Measurements from ENCODE around the gene CYP4F22. TPM values are rescaled to one million over a fixed set of nuclear protein-coding genes. Genes with fewer than 3 reads are reported as not detected.

CYP4F22 gene
- total RNA-seq (not detected), polyA plus RNA-seq (ENCODE audit: insufficient read length in 2 of 2) (under 1 TPM in 1 of 2 donors, not detected in 1; 0.06 TPM)
- long read RNA-seq, donor 1: 0 reads
- long read RNA-seq, donor 2: 0 reads
- long read RNA-seq, donor 3: 0 reads
- long read RNA-seq, donor 4: 0 reads

DNA sequence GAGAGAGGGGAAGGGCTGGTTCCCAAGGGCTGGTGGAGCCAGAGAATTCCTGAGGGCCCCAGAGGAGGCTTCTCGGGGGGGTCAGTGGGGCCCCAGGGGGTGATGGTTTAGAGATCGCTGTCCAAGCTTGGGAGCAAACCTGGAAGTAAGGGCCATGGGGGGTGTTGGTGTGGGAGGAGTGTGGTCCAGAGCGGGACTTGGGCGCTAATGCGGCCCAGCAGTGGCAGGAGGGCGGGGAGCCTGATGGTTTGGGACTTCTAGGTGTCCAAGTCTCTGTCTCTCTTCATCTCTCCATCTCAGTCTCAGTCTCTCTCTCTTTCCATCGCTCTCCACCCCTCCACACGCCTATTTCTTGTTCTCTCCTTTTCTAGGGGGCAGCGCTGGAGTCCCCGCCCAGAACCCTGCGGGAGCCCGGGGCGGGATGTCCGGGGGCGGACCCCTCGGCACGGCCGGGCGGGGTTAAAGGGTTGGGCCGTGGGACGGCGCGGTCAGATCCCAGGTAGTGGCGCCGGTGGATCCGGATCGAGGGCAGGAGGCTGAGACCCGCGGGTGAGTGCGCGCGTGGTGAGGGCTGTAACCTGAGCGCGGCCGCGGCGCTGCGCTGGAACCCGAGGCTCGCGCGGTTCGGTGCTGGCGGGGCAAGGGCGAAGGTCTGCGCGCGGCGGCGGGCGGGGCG, at the start of gene CYP4F22:
TSS of gene CYP4F22 (plus strand) at position 491 of the 676 bp plus-strand sequence. CDS start 16,812 bp downstream, outside the sequence.
- 2% methylated on average over 48 of the region's 52 CpGs for WGBS (ENCODE audit: insufficient coverage)
- no peaks in the 10 kb centered on the region for H3K9me3 ChIP-seq (ENCODE audit: control insufficient read depth, insufficient read depth, low read length)
- H3K27ac ChIP-seq (ENCODE audit: low read depth, low read length): no peak within 1 kb of the TSS
- no peak within 1 kb of the TSS for H3K4me3 ChIP-seq (ENCODE audit: low read depth, low read length)
- no peaks in the 10 kb centered on the region for H3K36me3 ChIP-seq (ENCODE audit: control insufficient read depth, insufficient read depth, low read length)
- no peak for DNase-seq (ENCODE audit: low read depth in 4 of 6, low spot score in 6 of 6)
- peaks cover 4% of the 10 kb centered on the region for H3K4me1 ChIP-seq (ENCODE audit: control insufficient read depth, insufficient read depth, low read length)
- peaks cover 39% of the 10 kb centered on the region for H3K27me3 ChIP-seq (ENCODE audit: control insufficient read depth, insufficient read depth, low read length)

DNA sequence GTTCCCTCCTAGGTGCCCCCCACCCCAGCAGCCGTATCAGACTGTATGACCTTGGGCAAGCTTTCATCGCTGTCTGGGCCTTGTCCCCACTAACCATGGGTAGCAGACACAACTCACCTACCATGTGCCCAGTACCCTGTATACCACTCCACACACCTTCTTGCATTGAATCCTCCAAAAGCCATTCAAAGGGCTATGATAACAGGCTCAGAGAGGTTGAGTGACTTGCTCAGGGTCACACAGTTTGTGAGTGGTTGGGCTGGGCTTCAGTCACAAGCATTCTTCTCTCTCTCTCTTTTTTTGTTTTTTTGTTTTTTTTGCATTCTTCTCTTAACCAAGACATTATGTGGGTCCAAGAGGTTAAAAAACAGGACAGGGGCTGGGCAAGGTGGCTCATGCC, 46.6 kb upstream of the CYP4F22 start:
- peaks cover 41% of the 10 kb centered on the region for H3K27me3 ChIP-seq (ENCODE audit: control insufficient read depth, insufficient read depth, low read length)
- no peak for DNase-seq (ENCODE audit: low read depth in 4 of 6, low spot score in 6 of 6)
- peaks cover 12% of the 10 kb centered on the region for H3K4me1 ChIP-seq (ENCODE audit: control insufficient read depth, insufficient read depth, low read length)
- WGBS (ENCODE audit: insufficient coverage): 66% methylated on average over 2 of the region's 2 CpGs
- no peak overlapping the region for H3K27ac ChIP-seq (ENCODE audit: low read depth, low read length)
- H3K36me3 ChIP-seq (ENCODE audit: control insufficient read depth, insufficient read depth, low read length): no peaks in the 10 kb centered on the region
- no peak overlapping the region for H3K4me3 ChIP-seq (ENCODE audit: low read depth, low read length)
- H3K9me3 ChIP-seq (ENCODE audit: control insufficient read depth, insufficient read depth, low read length): no peaks in the 10 kb centered on the region

DNA sequence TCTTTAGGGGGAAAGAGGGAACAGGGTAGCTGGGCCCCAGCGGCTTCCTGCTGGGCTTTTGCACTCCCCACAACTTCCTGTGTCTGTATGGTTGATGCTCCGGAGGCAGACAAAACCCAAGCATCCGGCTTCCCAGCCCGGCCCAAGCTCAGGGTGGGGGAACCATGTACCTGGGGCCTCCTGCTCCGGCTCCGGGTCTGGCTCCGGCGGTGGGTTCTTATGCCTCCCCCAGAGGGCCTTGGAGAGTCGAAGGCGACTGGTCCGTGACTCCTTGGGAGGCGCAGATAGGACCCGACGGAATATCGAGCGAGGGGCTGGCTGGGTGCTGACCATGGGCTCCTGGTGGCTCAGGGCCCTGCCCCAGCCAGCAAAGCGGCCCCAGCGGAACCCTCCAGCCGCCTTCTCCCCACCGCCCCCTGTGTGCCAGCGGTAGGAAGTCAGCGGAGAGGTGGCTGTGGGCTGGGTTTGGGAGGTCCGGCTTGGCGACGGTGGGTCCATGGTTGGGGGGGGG, 44.4 kb upstream of the CYP4F22 start:
- Histone ChIP-seq H3K27ac (ENCODE audit: low read depth, low read length) (no peak overlapping the region), H3K9me3 (ENCODE audit: control insufficient read depth, insufficient read depth, low read length) (no peaks in the 10 kb centered on the region), H3K4me1 (ENCODE audit: control insufficient read depth, insufficient read depth, low read length) (no peaks in the 10 kb centered on the region), H3K36me3 (ENCODE audit: control insufficient read depth, insufficient read depth, low read length) (no peaks in the 10 kb centered on the region), H3K27me3 (ENCODE audit: control insufficient read depth, insufficient read depth, low read length) (peaks cover 37% of the 10 kb centered on the region), H3K4me3 (ENCODE audit: low read depth, low read length) (no peak overlapping the region)
- no peak for DNase-seq (ENCODE audit: low read depth in 4 of 6, low spot score in 6 of 6)
- WGBS (ENCODE audit: insufficient coverage): 51% methylated on average over 16 of the region's 25 CpGs

DNA sequence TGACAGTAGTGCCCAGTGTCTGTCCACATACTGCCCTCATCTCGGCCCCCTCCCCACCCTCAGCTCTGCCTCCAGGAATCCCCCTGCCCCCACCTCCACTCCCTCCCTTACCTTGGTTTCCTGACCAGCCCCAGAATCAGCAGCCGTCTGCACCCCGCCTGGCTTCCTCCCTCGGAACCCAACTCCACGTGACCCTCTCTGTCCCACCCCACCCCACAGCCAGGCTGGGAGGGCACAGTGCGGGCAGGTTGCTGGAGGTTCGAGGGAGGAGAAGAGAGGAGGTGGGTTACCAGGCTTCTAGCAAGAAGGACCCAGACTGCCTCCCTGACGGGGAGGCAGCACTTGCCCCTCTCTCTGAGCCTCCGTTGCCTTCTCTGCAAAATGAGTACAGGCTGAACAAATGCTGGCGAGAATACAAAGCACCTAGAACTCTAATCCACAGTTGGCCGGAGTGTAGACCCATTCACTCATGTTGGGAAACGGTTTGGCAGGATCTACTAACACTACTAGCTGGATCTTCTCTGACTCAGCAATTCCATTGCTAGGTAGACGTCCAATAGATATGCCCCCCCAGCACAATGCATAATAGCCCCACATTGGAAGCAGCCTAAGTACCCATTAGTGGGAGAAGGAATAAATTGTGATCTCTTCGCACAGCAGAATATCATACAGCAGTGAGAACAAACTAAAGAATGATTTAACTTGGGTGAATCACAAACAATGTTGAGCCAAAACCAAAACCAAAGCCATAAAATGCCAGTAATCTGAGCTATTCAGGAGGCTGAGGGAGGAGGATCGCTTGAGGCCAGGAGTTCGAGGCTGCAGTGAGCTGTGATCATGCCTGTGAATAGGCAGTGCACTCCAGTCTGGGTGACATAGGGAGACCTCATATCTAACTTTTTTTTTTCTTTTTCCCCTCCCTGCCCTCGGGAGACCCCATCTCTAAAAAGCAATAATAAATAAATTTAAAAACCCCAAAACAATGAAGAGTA, 43.6 kb upstream of the CYP4F22 start, which contains the start of gene RASAL3:
TSS of gene RASAL3 (minus strand) at position 151 of the 992 bp plus-strand sequence. CDS start 186 bp downstream, outside the sequence.
- 36% methylated on average over 6 of the region's 17 CpGs for WGBS (ENCODE audit: insufficient coverage)
- H3K4me3 ChIP-seq (ENCODE audit: low read depth, low read length): no peak within 1 kb of the TSS
- H3K27me3 ChIP-seq (ENCODE audit: control insufficient read depth, insufficient read depth, low read length): peaks cover 42% of the 10 kb centered on the region
- no peak for DNase-seq (ENCODE audit: low read depth in 4 of 6, low spot score in 6 of 6)
- H3K4me1 ChIP-seq (ENCODE audit: control insufficient read depth, insufficient read depth, low read length): peaks cover under 1% of the 10 kb centered on the region
- H3K27ac ChIP-seq (ENCODE audit: low read depth, low read length): no peak within 1 kb of the TSS
- H3K9me3 ChIP-seq (ENCODE audit: control insufficient read depth, insufficient read depth, low read length): no peaks in the 10 kb centered on the region
- H3K36me3 ChIP-seq (ENCODE audit: control insufficient read depth, insufficient read depth, low read length): no peaks in the 10 kb centered on the region

DNA sequence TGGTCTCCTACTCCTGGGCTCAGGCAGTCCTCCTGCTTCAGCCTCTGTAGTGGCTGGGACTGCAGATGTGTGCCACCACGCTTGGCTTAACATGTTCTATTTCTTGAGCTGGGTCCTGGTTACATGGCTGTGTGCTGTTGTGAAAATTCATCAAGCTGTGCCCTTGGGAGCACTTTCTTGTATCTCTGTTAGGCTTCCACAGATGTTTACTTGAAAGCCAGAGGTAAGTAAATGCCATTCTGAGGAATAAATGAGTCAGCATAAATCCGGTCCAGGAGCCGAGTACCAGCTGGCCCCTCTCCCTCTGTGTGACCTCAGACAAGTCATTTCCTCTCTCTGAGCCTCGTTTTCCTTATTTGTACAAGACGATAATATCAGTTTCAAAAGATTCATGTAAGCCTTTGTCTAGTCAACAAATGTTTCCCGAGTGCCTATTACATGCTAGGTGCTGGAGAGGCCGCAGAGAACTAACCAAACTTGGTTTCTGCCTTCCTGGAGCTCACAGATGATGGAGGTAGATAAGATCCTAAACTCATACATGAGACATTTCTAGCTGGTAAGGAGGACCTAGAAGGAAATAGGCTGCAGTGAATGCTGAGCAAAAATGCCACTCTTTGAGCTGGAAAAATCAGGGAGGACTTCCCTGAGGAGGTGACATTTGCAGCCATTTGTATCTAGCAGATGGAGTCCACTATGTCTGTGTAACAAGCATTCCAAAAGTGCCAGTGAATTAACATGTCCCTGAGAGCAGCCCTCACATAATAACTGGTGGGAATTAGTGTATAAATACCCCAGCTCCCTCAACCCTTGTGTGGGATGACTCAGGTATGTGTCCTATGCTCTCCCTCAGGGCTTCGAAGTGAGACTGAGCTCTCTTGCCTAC, 41.2 kb upstream of the CYP4F22 start:
- peaks cover 49% of the 10 kb centered on the region for H3K27me3 ChIP-seq (ENCODE audit: control insufficient read depth, insufficient read depth, low read length)
- H3K4me3 ChIP-seq (ENCODE audit: low read depth, low read length): no peak overlapping the region
- DNase-seq (ENCODE audit: low read depth in 4 of 6, low spot score in 6 of 6): peak in 1 of 6 donors; percentile 2
- peaks cover 3% of the 10 kb centered on the region for H3K4me1 ChIP-seq (ENCODE audit: control insufficient read depth, insufficient read depth, low read length)
- 68% methylated on average over 6 of the region's 8 CpGs for WGBS (ENCODE audit: insufficient coverage)
- no peak overlapping the region for H3K27ac ChIP-seq (ENCODE audit: low read depth, low read length)
- H3K36me3 ChIP-seq (ENCODE audit: control insufficient read depth, insufficient read depth, low read length): no peaks in the 10 kb centered on the region
- no peaks in the 10 kb centered on the region for H3K9me3 ChIP-seq (ENCODE audit: control insufficient read depth, insufficient read depth, low read length)

DNA sequence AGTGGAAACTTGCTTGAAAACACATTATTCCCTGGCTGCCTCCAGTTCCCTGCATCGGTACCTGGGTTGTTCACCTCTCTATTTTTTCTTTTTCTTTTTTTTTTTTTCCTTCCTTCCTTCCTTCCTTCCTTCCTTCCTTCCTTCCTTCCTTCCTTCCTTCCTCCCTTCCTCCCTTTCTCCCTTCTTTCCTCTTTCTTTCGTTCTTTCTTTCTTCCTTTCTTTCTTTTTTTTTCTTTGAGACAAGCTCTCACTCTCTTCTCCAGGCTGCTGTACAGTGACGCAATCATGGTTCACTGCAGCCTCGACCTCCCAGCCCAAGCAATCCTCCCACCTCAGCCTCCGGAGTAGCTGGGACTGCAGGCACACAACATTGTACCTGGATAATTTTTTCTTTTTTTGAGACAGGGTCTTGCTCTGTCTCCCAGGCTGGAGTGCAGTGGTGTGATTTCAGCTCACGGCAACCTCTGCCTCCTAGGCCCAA, 40.6 kb upstream of the CYP4F22 start:
- 90% methylated on average over 6 of the region's 6 CpGs for WGBS (ENCODE audit: insufficient coverage)
- peaks cover 3% of the 10 kb centered on the region for H3K4me1 ChIP-seq (ENCODE audit: control insufficient read depth, insufficient read depth, low read length)
- no peak overlapping the region for H3K27ac ChIP-seq (ENCODE audit: low read depth, low read length)
- no peaks in the 10 kb centered on the region for H3K9me3 ChIP-seq (ENCODE audit: control insufficient read depth, insufficient read depth, low read length)
- peaks cover 49% of the 10 kb centered on the region for H3K27me3 ChIP-seq (ENCODE audit: control insufficient read depth, insufficient read depth, low read length)
- DNase-seq (ENCODE audit: low read depth in 4 of 6, low spot score in 6 of 6): no peak
- no peaks in the 10 kb centered on the region for H3K36me3 ChIP-seq (ENCODE audit: control insufficient read depth, insufficient read depth, low read length)
- no peak overlapping the region for H3K4me3 ChIP-seq (ENCODE audit: low read depth, low read length)

DNA sequence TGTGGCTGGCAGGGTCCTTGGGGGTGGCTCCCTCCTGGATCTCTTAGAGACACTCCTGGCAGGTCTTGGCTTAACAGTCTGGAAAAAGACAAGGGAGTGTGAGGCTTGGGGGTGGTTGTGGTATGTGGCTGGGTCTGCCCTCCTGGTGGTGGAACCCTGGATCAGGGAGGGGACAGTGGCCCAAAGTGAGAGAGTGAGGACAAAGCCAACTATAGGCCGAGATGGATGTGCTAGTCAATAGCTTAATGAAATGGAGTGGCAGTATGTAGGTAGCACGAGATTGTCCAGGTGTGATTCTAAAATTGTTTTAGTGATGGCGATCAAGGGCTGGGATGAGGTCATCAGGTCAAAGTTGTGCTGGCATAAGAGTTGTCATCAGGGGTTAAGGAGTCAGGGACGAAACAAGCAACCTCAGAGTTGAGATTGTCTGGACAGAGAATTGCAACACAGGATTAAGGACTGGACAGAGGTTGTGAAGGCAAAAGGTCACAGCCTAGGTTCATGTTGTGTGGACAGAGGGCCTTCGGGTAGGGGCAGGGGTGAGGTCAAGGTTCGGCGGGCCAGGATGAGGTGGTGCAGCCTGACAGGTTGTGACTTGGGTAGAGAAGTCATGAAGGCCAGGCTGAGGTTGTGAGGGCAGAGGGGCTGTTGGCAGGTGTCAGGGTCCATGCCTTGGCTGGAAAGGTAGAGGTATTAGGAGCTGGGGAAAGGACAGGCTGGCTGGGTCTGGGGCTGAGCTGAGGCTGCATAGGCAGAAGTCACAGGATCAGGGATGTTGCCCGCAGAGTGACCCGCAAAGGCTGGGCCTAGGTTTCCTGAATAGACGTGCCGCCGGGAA, 39.4 kb upstream of the CYP4F22 start:
- no peak overlapping the region for H3K27ac ChIP-seq (ENCODE audit: low read depth, low read length)
- H3K4me3 ChIP-seq (ENCODE audit: low read depth, low read length): no peak overlapping the region
- peaks cover 41% of the 10 kb centered on the region for H3K27me3 ChIP-seq (ENCODE audit: control insufficient read depth, insufficient read depth, low read length)
- peaks cover 3% of the 10 kb centered on the region for H3K4me1 ChIP-seq (ENCODE audit: control insufficient read depth, insufficient read depth, low read length)
- DNase-seq (ENCODE audit: low read depth in 4 of 6, low spot score in 6 of 6): no peak
- no peaks in the 10 kb centered on the region for H3K9me3 ChIP-seq (ENCODE audit: control insufficient read depth, insufficient read depth, low read length)
- H3K36me3 ChIP-seq (ENCODE audit: control insufficient read depth, insufficient read depth, low read length): no peaks in the 10 kb centered on the region
- WGBS (ENCODE audit: insufficient coverage): 47% methylated on average over 12 of the region's 12 CpGs

DNA sequence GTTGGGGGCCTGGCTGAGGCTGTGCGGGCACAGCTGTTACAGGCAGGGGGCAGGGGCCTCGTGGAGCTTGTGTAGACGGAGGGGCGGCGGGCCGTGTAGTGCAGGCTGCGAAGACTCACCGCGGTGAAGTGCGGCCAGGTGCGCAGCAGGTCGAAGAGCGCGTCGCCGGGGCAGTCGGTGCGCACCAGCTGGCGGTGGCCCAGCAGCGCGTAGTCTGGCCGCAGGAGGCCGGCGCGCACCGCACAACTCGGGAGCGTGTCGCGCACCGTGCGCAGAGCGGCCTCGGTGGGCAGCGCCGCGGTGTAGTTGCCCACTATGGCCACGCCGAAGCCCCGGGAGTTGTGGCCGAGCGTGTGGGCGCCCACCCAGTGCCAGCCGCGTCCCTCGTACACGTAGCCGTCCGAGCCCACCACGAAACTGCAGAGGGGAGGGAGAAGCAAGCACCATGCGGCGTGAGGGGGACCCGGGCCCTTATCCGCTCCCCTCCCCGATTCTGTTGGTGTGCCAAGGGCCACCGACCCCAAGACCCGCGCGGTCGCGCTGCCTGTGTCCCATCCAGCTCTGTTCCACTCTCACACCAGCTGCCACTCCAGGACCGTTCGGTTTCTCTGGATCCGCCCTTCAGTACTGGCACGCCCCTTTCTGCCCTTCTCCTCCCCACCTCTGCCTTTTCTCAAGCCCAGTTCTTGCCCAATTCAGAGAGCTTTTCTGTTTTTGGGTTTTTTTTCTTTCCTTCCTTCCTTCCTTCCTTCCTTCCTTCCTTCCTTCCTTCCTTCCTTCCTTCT, 38.6 kb upstream of the CYP4F22 start:
- Histone ChIP-seq H3K4me3 (ENCODE audit: low read depth, low read length) (no peak overlapping the region), H3K4me1 (ENCODE audit: control insufficient read depth, insufficient read depth, low read length) (peaks cover 3% of the 10 kb centered on the region), H3K9me3 (ENCODE audit: control insufficient read depth, insufficient read depth, low read length) (no peaks in the 10 kb centered on the region), H3K36me3 (ENCODE audit: control insufficient read depth, insufficient read depth, low read length) (no peaks in the 10 kb centered on the region), H3K27me3 (ENCODE audit: control insufficient read depth, insufficient read depth, low read length) (peaks cover 33% of the 10 kb centered on the region), H3K27ac (ENCODE audit: low read depth, low read length) (no peak overlapping the region)
- under 1% methylated on average over 63 of the region's 65 CpGs for WGBS (ENCODE audit: insufficient coverage)
- no peak for DNase-seq (ENCODE audit: low read depth in 4 of 6, low spot score in 6 of 6)

All from spinal cord (tissue), 10 donors.